ENCODE data around the gene NCKAP5. TPM values are rescaled to one million over a fixed set of nuclear protein-coding genes. Genes with fewer than 3 reads are reported as not detected.

Gene NCKAP5
- total RNA-seq, 2 donors from 2014 or later: 0.78 to 2.6 TPM

- ATAC-seq (no peak), DNase-seq (no peak)
- Histone ChIP-seq H3K27ac (no peak overlapping the region), H3K27me3 (no peaks in the 10 kb centered on the region), H3K9me3 (no peaks in the 10 kb centered on the region), H3K4me3 (no peak overlapping the region), H3K4me1 (no peaks in the 10 kb centered on the region), H3K36me3 (replicated peaks in 1 of 2; ENCODE audit: insufficient read depth in 1 of 2, low read depth in 2 of 2) (no peaks in the 10 kb centered on the region)
- TF ChIP-seq CTCF (IDR thresholded peaks at IDR 0.05) (no peak), POLR2A (IDR thresholded peaks at IDR 0.05) (no peak)
- intact Hi-C loops (cut with DNase I): no loop called here
- WGBS, 2 donors: 77 to 85% methylated on average over 4 of the region's 4 CpGs
Observed at GRCh38 chr2:133562558-133562957, 5.7 kb downstream of the NCKAP5 start.

GRCh38 chr2:133561045-133561852 lies 7.0 kb downstream of the NCKAP5 start:
- Histone ChIP-seq H3K9me3 (no peaks in the 10 kb centered on the region), H3K27me3 (no peaks in the 10 kb centered on the region), H3K27ac (no peak overlapping the region), H3K36me3 (replicated peaks in 1 of 2; ENCODE audit: insufficient read depth in 1 of 2, low read depth in 2 of 2) (no peaks in the 10 kb centered on the region), H3K4me1 (no peaks in the 10 kb centered on the region), H3K4me3 (no peak overlapping the region)
- DNase-seq (peak; percentile 18 to 53 (median 24)), ATAC-seq (peak; percentile 45)
- TF ChIP-seq CTCF (IDR thresholded peaks at IDR 0.05): peak in 6 of 7 experiments; percentile 43 to 66 (median 61)
- no peak for TF ChIP-seq POLR2A (IDR thresholded peaks at IDR 0.05)
- WGBS, 2 donors: 19 to 21% methylated on average over 3 of the region's 3 CpGs
- intact Hi-C loops (cut with DNase I): no loop called here

GRCh38 chr2:133557614-133558013 lies 10.6 kb downstream of the NCKAP5 start:
- H3K4me1 ChIP-seq: no peaks in the 10 kb centered on the region
- intact Hi-C loops (cut with DNase I): no loop called here
- no peaks in the 10 kb centered on the region for H3K36me3 ChIP-seq (replicated peaks in 1 of 2; ENCODE audit: insufficient read depth in 1 of 2, low read depth in 2 of 2)
- H3K4me3 ChIP-seq: no peak overlapping the region
- DNase-seq (no peak), ATAC-seq (no peak)
- H3K27me3 ChIP-seq: no peaks in the 10 kb centered on the region
- no peak overlapping the region for H3K27ac ChIP-seq
- no peak for TF ChIP-seq POLR2A (IDR thresholded peaks at IDR 0.05)
- no peak for TF ChIP-seq CTCF (IDR thresholded peaks at IDR 0.05)
- no peaks in the 10 kb centered on the region for H3K9me3 ChIP-seq
- 53 to 64% methylated on average over 3 of the region's 3 CpGs for WGBS, 2 donors

GRCh38 chr2:133553838-133554408 lies 14.3 kb downstream of the NCKAP5 start:
- Histone ChIP-seq H3K27ac (no peak overlapping the region), H3K27me3 (no peaks in the 10 kb centered on the region), H3K36me3 (replicated peaks in 1 of 2; ENCODE audit: insufficient read depth in 1 of 2, low read depth in 2 of 2) (no peaks in the 10 kb centered on the region), H3K4me1 (no peaks in the 10 kb centered on the region), H3K9me3 (no peaks in the 10 kb centered on the region), H3K4me3 (no peak overlapping the region)
- intact Hi-C loops (cut with DNase I): no loop called here
- WGBS, 2 donors: 75 to 78% methylated on average over 2 of the region's 2 CpGs
- no peak for ATAC-seq
- no peak for DNase-seq
- TF ChIP-seq CTCF (IDR thresholded peaks at IDR 0.05): no peak
- no peak for TF ChIP-seq POLR2A (IDR thresholded peaks at IDR 0.05)
